Measurements from ENCODE around the gene DHRSX. TPM values are rescaled to one million over a fixed set of nuclear protein-coding genes. Genes with fewer than 3 reads are reported as not detected.
"Not testable (repeated sequence)": the region's sequence is repeated elsewhere in the genome, so short reads cannot be mapped to it uniquely, and the experiment has no call there.

DHRSX gene
- total RNA-seq, 1 donor from 2014 or later: 31.8 TPM

GRCh38 chrX:2313864-2314640 is 186.7 kb downstream of the DHRSX start:
- H3K36me3 Mint-ChIP-seq: peaks cover 15% of the 10 kb centered on the region
- H3K79me2 ChIP-seq (ENCODE audit: low read depth): no peaks in the 10 kb centered on the region
- H3K9me3 Mint-ChIP-seq: peaks cover 17% of the 10 kb centered on the region

DNA sequence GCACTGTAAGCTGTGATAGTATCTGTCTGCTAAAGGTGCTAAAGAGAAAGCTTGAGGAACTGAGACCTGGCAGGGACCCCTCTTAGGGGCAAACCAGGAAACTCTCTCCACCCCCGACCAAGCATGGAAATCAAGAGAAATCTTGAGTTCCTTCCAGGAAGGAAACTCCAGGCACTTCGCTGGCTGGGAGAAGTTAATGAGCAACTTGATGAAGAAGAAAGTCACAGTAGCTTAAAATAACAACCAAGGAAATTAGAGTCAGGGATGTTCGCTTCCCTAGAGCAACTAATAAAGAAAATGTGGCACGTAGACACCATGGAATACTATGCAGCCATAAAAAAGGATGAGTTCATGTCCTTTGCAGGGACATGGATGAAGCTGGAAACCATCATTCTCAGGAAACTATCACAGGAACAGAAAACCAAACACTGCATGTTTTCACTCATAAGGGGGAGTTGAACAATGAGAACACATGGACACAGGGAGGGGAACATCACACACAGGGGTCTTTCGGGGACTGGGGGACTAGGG is 188.7 kb downstream of the DHRSX start:
- Mint-ChIP-seq H3K4me1 (peaks cover 43% of the 10 kb centered on the region), H3K27ac (peak overlapping the region; percentile 99), H3K9me3 (peaks cover 12% of the 10 kb centered on the region)
- not testable (repeated sequence) for H3K79me2 ChIP-seq (ENCODE audit: low read depth); H3K27me3 ChIP-seq; H3K36me3 Mint-ChIP-seq; H3K4me3 Mint-ChIP-seq; H3K9me3 ChIP-seq (ENCODE audit: low read depth); H4K20me1 ChIP-seq (ENCODE audit: low read depth); H3K9ac ChIP-seq; DNase-seq (ENCODE audit: low spot score); H3K27me3 Mint-ChIP-seq (ENCODE audit: insufficient read depth, low read depth); H2AFZ ChIP-seq (replicated peaks); H3K36me3 ChIP-seq
- H3K4me2 ChIP-seq: peak overlapping the region; percentile 72
- peaks cover 22% of the 10 kb centered on the region for H3K4me1 ChIP-seq
- peak overlapping the region; percentile 74 for H3K27ac ChIP-seq
- peaks cover 16% of the 10 kb centered on the region for H3F3A ChIP-seq (ENCODE audit: low read depth)
- peak overlapping the region; percentile 27 for H3K4me3 ChIP-seq

More at GRCh38 chrX:2313864-2314640, 186.7 kb downstream of the DHRSX start:
- Histone ChIP-seq H3K36me3 (no peaks in the 10 kb centered on the region), H3K4me1 (peaks cover 22% of the 10 kb centered on the region), H3K4me2 (no peak overlapping the region), H3K9me3 (ENCODE audit: low read depth) (no peaks in the 10 kb centered on the region), H3K27ac (no peak overlapping the region), H3K4me3 (no peak overlapping the region), H4K20me1 (ENCODE audit: low read depth) (no peaks in the 10 kb centered on the region), H3F3A (ENCODE audit: low read depth) (peaks cover 16% of the 10 kb centered on the region), H3K27me3 (no peaks in the 10 kb centered on the region), H2AFZ (replicated peaks) (no peak overlapping the region), H3K9ac (no peak overlapping the region)
- H3K27ac Mint-ChIP-seq: no peak overlapping the region
- H3K4me3 Mint-ChIP-seq: no peak overlapping the region
- H3K27me3 Mint-ChIP-seq (ENCODE audit: insufficient read depth, low read depth): no peaks in the 10 kb centered on the region
- H3K4me1 Mint-ChIP-seq: peaks cover 53% of the 10 kb centered on the region
- DNase-seq (ENCODE audit: low spot score): no peak
- TF ChIP-seq EZH2phosphoT487 (IDR thresholded peaks at IDR 0.05) (no peak), CTCF (IDR thresholded peaks at IDR 0.05) (no peak), EZH2 (IDR thresholded peaks at IDR 0.05) (no peak)

GRCh38 chrX:2311501-2311900 is 189.3 kb downstream of the DHRSX start:
- Histone ChIP-seq H3K36me3 (no peaks in the 10 kb centered on the region), H3K4me3 (peak overlapping the region; percentile 27), H3K9me3 (ENCODE audit: low read depth) (no peaks in the 10 kb centered on the region), H3K4me2 (peak overlapping the region; percentile 72), H4K20me1 (ENCODE audit: low read depth) (no peaks in the 10 kb centered on the region), H3K27ac (peak overlapping the region; percentile 74), H2AFZ (replicated peaks) (no peak overlapping the region), H3K4me1 (peaks cover 22% of the 10 kb centered on the region), H3F3A (ENCODE audit: low read depth) (peaks cover 16% of the 10 kb centered on the region), H3K27me3 (no peaks in the 10 kb centered on the region), H3K79me2 (ENCODE audit: low read depth) (no peaks in the 10 kb centered on the region), H3K9ac (no peak overlapping the region)
- Mint-ChIP-seq H3K27ac (peak overlapping the region; percentile 99), H3K36me3 (peaks cover 13% of the 10 kb centered on the region), H3K27me3 (ENCODE audit: insufficient read depth, low read depth) (no peaks in the 10 kb centered on the region), H3K9me3 (peaks cover 17% of the 10 kb centered on the region), H3K4me3 (peak overlapping the region; percentile 67), H3K4me1 (peaks cover 40% of the 10 kb centered on the region)
- peak; percentile 97 for DNase-seq (ENCODE audit: low spot score)
- TF ChIP-seq EZH2 (IDR thresholded peaks at IDR 0.05) (no peak), CTCF (IDR thresholded peaks at IDR 0.05) (no peak), EZH2phosphoT487 (IDR thresholded peaks at IDR 0.05) (no peak)

DNA sequence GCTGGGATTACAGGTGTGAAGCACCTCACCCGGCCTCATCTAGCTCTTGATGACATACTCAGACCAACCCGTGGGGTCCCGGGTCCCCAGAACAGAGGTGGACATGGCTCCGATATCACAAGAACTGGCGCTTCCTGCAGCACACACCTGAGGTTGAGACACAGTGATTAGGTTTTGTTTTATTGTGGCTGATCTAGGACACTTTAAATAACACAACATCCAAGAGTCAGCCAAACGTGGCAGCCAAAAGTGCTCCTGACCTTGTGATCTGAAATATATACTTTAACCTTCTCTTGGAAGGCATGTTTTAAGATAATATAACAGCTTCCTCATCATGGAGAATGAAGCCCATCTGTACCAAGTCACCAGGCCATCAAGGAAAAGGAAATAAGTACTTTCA is 198.9 kb downstream of the DHRSX start:
- no peaks in the 10 kb centered on the region for H3F3A ChIP-seq (ENCODE audit: low read depth)
- no peak overlapping the region for H3K9ac ChIP-seq
- Mint-ChIP-seq H3K9me3 (peaks cover 31% of the 10 kb centered on the region), H3K36me3 (peaks cover 24% of the 10 kb centered on the region), H3K27me3 (ENCODE audit: insufficient read depth, low read depth) (peaks cover 4% of the 10 kb centered on the region), H3K4me1 (peaks cover 22% of the 10 kb centered on the region), H3K4me3 (no peak overlapping the region), H3K27ac (no peak overlapping the region)
- DNase-seq (ENCODE audit: low spot score): no peak
- H3K27ac ChIP-seq: no peak overlapping the region
- H4K20me1 ChIP-seq (ENCODE audit: low read depth): no peaks in the 10 kb centered on the region
- H3K4me3 ChIP-seq: no peak overlapping the region
- no peak overlapping the region for H3K4me2 ChIP-seq
- no peak for TF ChIP-seq CTCF (IDR thresholded peaks at IDR 0.05)
- no peak for TF ChIP-seq EZH2phosphoT487 (IDR thresholded peaks at IDR 0.05)
- TF ChIP-seq EZH2 (IDR thresholded peaks at IDR 0.05): no peak
- H3K27me3 ChIP-seq: no peaks in the 10 kb centered on the region
- no peak overlapping the region for H2AFZ ChIP-seq (replicated peaks)
- no peaks in the 10 kb centered on the region for H3K4me1 ChIP-seq
- no peaks in the 10 kb centered on the region for H3K9me3 ChIP-seq (ENCODE audit: low read depth)
- no peaks in the 10 kb centered on the region for H3K79me2 ChIP-seq (ENCODE audit: low read depth)
- H3K36me3 ChIP-seq: no peaks in the 10 kb centered on the region

All from neural progenitor cell (in vitro differentiated cells).